ENCODE results near the gene PRKCE.
"Not testable (repeated sequence)": the region's sequence is repeated elsewhere in the genome, so short reads cannot be mapped to it uniquely, and the experiment has no call there.

Gene PRKCE

GRCh38 chr2:45707661-45708060, 56.2 kb downstream of the PRKCE start:
- no peak for DNase-seq (ENCODE audit: insufficient read length)
- FAIRE-seq: no peak
- no peak for TF ChIP-seq POLR2AphosphoS5 (IDR thresholded peaks at IDR 0.05; ENCODE audit: low read depth, low read length)

DNA sequence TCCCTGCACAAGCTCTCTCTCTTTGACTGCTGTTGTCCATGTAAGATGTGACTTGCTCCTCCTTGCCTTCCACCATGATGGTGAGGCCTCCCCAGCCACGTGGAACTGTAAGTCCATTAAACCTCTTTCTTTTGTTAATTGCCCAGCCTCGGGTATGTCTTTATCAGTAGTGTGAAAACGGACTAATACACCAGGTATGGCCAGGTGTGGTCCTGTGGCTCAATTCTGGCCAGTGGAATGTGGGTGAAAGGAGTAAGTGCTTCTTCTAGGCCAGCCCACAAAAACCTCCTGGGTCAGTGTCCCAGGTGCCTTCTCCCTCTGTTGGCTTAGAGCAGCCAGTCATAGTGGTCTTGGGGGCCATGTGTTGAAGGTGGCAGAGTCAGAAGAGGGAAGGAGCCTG, 57.0 kb downstream of the PRKCE start:
- DNase-seq (ENCODE audit: insufficient read length) (no peak), FAIRE-seq (no peak)
- TF ChIP-seq TAF1 (IDR thresholded peaks at IDR 0.05; ENCODE audit: borderline replicate concordance, low read depth, low read length) (no peak), POLR2A (IDR thresholded peaks at IDR 0.05; ENCODE audit: low read depth, low read length) (no peak), POLR2AphosphoS5 (IDR thresholded peaks at IDR 0.05; ENCODE audit: low read depth, low read length) (no peak)

DNA sequence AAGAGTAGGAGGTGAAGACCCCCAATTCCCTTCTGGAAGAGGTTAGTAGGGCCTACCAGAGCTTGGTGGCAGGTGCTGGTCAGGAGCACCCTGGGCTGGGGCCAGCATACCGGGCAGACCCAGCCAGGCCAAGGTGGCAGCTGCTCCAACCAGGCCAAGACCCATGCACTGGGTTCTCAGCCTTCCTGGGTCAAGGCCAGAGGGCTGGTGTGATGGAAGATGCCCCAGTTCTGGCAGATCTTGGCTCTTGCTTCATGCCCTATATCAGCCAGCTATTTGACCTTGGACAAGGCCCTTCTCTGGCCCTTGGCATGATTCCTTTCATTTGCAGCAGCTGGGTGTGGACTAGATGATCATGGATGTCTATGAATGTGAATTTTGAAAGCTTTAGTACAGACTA, 57.7 kb downstream of the PRKCE start:
- DNase-seq (ENCODE audit: insufficient read length): no peak
- no peak for TF ChIP-seq POLR2A (IDR thresholded peaks at IDR 0.05; ENCODE audit: low read depth, low read length)
- no peak for TF ChIP-seq POLR2AphosphoS5 (IDR thresholded peaks at IDR 0.05; ENCODE audit: low read depth, low read length)
- no peak for TF ChIP-seq TAF1 (IDR thresholded peaks at IDR 0.05; ENCODE audit: borderline replicate concordance, low read depth, low read length)
- no peak for FAIRE-seq

DNA sequence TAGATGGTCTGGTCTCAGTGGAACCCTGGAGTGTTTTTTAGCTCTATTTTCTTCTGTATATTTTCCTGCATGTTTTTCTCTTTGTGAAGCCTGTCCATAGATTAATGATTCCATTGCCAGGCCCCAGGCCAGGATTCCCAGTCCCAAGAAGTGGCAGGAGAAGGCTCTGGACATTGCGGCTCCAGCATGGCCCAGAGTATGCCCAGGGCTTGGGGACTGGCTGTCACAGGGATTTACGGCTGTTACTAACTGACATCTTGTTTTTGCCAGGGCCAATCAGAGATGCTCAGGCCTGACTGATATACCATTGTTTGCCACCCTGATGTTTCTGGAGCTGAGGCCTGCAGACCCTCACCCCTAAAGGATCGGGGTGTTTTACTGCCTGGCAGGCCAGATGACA, 59.0 kb downstream of the PRKCE start:
- TF ChIP-seq POLR2AphosphoS5 (IDR thresholded peaks at IDR 0.05; ENCODE audit: low read depth, low read length) (no peak), POLR2A (IDR thresholded peaks at IDR 0.05; ENCODE audit: low read depth, low read length) (no peak), TAF1 (IDR thresholded peaks at IDR 0.05; ENCODE audit: borderline replicate concordance, low read depth, low read length) (no peak)
- no peak for FAIRE-seq
- DNase-seq (ENCODE audit: insufficient read length): no peak

DNA sequence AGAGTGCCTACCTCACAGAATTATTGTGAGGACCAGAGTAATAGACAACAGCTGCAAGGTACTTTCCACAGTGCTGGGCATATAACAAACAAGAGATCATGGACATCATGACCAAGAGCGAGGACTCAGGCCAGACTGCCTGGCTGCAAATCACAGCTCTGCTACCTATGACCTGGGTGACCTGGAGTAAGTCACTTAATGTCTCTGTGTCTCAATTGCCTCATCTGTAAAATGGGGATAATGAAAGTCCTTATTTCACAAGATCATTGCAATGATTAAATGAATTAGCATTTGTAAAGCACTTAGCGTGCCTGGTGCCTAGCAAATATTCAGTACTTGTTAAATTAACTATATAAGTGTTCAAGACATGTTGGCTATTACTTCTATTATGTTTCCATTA, 59.7 kb downstream of the PRKCE start:
- no peak for TF ChIP-seq POLR2A (IDR thresholded peaks at IDR 0.05; ENCODE audit: low read depth, low read length)
- TF ChIP-seq TAF1 (IDR thresholded peaks at IDR 0.05; ENCODE audit: borderline replicate concordance, low read depth, low read length): no peak
- TF ChIP-seq POLR2AphosphoS5 (IDR thresholded peaks at IDR 0.05; ENCODE audit: low read depth, low read length): no peak
- DNase-seq (ENCODE audit: insufficient read length) (no peak), FAIRE-seq (no peak)

DNA sequence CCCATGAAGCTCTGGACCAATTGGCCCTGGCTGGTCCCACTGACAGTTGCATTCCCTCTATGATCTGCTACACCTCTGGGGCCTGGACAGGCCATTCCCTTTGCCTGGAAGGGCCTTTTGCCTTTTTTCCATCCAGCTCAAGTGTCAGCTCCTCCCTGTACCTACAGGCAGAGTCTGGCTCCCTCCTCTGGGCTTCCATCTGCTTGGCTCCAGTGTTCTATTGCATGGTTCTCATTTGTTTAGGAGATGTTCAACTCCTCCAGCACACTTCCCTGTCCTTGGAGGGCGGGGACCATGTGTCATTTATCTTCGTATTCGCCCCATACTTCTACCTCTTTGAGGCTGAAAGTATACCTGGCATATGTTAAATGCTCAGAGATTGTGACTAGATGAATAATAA, 61.1 kb downstream of the PRKCE start:
- no peak for TF ChIP-seq TAF1 (IDR thresholded peaks at IDR 0.05; ENCODE audit: borderline replicate concordance, low read depth, low read length)
- no peak for TF ChIP-seq POLR2A (IDR thresholded peaks at IDR 0.05; ENCODE audit: low read depth, low read length)
- TF ChIP-seq POLR2AphosphoS5 (IDR thresholded peaks at IDR 0.05; ENCODE audit: low read depth, low read length): no peak
- no peak for FAIRE-seq
- no peak for DNase-seq (ENCODE audit: insufficient read length)

GRCh38 chr2:45713136-45713535, 61.7 kb downstream of the PRKCE start:
- FAIRE-seq (no peak), DNase-seq (ENCODE audit: insufficient read length) (no peak)
- TF ChIP-seq TAF1 (IDR thresholded peaks at IDR 0.05; ENCODE audit: borderline replicate concordance, low read depth, low read length) (no peak), POLR2AphosphoS5 (IDR thresholded peaks at IDR 0.05; ENCODE audit: low read depth, low read length) (no peak), POLR2A (IDR thresholded peaks at IDR 0.05; ENCODE audit: low read depth, low read length) (no peak)

DNA sequence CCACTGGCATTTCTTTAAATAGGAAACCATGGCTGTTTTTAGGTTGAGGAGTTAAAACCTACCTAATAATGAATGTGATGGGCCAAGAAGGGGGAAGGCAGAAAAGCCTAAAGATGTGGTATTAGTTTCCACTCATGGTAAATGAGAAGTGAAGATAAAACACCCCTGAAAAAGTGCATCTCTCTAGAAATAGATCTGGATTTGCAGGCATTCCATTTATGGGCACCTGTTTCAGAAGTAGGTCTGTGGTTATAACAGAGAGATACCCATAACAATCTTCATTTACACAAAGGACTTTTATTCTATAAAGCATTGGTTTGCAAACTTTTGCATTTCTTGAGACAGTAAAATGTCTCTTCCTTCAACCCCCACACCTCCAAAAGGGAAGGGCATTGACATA, 62.1 kb downstream of the PRKCE start:
- no peak for FAIRE-seq
- DNase-seq (ENCODE audit: insufficient read length): no peak
- TF ChIP-seq TAF1 (IDR thresholded peaks at IDR 0.05; ENCODE audit: borderline replicate concordance, low read depth, low read length) (no peak), POLR2A (IDR thresholded peaks at IDR 0.05; ENCODE audit: low read depth, low read length) (no peak), POLR2AphosphoS5 (IDR thresholded peaks at IDR 0.05; ENCODE audit: low read depth, low read length) (no peak)

DNA sequence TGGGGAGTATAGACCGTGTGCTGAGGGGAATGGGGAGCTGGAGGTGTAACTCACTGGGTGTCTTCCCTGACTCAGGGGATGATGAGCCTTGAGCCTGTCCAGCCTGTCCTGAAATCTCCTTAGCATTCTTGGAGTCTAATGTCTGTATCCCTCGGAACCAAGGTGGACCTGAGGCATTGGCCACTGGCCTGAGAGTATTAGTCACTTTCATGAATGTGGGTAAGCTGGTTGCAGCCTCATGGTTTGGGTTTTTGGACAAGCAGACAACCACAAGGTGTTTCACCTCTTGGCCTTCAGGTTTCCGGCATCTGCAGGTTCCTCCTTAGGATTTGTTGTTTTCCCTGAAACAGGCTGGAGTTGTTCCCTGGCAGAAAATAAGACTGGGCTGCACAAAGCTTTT, 63.2 kb downstream of the PRKCE start:
- no peak for FAIRE-seq
- no peak for DNase-seq (ENCODE audit: insufficient read length)

DNA sequence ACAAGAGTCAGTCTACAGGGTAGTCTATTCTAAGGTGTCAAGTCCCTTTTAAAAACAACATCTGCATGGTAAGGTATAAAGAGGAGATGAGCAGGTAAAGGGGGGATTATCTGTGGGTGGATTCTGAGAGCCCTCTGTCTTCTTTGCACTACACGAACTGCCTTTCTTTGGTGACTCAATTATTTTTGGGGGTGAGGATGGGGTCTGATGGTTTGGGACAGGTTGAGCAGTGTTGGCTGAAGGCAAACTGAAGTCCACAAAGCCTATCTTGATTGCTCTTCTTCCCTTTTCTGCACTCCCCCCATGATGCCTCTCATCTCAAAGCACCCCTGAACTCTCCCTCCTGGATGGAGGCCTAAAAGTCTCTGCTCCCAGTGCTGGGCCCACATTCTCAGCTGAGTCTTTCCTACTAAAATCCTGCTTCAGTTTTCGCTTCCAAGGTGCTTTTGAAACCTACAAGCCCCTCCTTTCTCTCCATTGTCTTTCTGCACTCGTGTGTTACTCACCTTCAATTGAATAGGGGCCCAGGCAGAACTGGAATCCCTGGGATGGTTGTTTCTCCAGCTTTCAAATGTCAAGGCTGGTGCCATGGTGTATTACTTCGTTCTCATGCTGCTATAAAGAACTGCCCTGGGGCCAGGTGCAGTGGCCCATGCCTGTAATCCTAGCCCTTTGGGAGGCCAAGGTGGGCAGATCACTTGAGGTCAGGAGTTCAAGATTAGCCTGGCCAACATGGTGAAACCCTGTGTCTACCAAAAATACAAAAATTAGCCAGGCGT, 64.3 kb downstream of the PRKCE start:
- no peak for TF ChIP-seq TAF1 (IDR thresholded peaks at IDR 0.05; ENCODE audit: borderline replicate concordance, low read depth, low read length)
- DNase-seq (ENCODE audit: insufficient read length) (no peak), FAIRE-seq (no peak)

More for the DNA sequence above, 63.2 kb downstream of the PRKCE start:
- TF ChIP-seq POLR2AphosphoS5 (IDR thresholded peaks at IDR 0.05; ENCODE audit: low read depth, low read length) (no peak), POLR2A (IDR thresholded peaks at IDR 0.05; ENCODE audit: low read depth, low read length) (no peak), TAF1 (IDR thresholded peaks at IDR 0.05; ENCODE audit: borderline replicate concordance, low read depth, low read length) (no peak)

- DNase-seq (ENCODE audit: insufficient read length); FAIRE-seq: not testable (repeated sequence)
Observed at GRCh38 chr2:45716432-45716831, 65.0 kb downstream of the PRKCE start.

- peak; percentile 5 for FAIRE-seq
- TF ChIP-seq TAF1 (IDR thresholded peaks at IDR 0.05; ENCODE audit: borderline replicate concordance, low read depth, low read length) (no peak), POLR2A (IDR thresholded peaks at IDR 0.05; ENCODE audit: low read depth, low read length) (no peak), POLR2AphosphoS5 (IDR thresholded peaks at IDR 0.05; ENCODE audit: low read depth, low read length) (no peak)
Observed at GRCh38 chr2:45716915-45717314, 65.4 kb downstream of the PRKCE start.

DNA sequence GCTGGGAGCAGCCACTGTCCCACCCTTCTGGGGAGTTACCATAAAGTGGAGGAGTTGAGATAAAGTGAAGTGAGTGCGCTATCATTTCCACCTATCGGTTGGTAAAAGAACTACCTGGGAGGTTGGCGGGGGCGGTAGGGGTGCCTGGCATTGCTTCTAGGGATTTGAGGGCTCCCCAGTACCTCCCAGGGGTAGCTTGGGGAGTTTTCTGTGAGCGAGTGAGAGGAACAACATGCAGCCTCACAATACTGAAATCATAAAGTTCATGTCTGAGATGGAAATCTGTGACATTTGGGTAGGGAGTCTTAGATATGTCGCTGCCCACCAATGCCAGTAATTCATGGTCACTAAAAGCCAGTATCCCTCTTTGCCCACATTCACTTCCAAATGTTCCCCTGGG, 68.7 kb downstream of the PRKCE start:
- TF ChIP-seq POLR2A (IDR thresholded peaks at IDR 0.05; ENCODE audit: low read depth, low read length) (no peak), TAF1 (IDR thresholded peaks at IDR 0.05; ENCODE audit: borderline replicate concordance, low read depth, low read length) (no peak), POLR2AphosphoS5 (IDR thresholded peaks at IDR 0.05; ENCODE audit: low read depth, low read length) (no peak)

More at GRCh38 chr2:45716915-45717314, 65.4 kb downstream of the PRKCE start:
- no peak for DNase-seq (ENCODE audit: insufficient read length)

More for the DNA sequence above, 68.7 kb downstream of the PRKCE start:
- FAIRE-seq: no peak
- no peak for DNase-seq (ENCODE audit: insufficient read length)
